Esophagus muscularis mucosa (tissue), 4 donors: ENCODE measurements around the gene TEDC1. TPM values are rescaled to one million over a fixed set of nuclear protein-coding genes. Genes with fewer than 3 reads are reported as not detected.

Experiments used
- DNase-seq: peaks from one replicate; pipeline ENCODE4 v3.0.0-alpha.2; 2017; ENCODE audit errors: extremely low spot score
- H3K27ac ChIP-seq, 4 donors: fragments of 200-600 bp; sonication (generic); replicated peaks in 1 of 4; 1 replicate in 3 of 4; 2 replicates in 1 of 4; pipeline ENCODE4 v1.5.1; 2016 to 2019; ENCODE audit warnings: mild to moderate bottlenecking in 1 of 4
- H3K27me3 ChIP-seq, 4 donors: fragments of 200-600 bp; sonication (generic); one replicate each; pipeline versions ENCODE4 v1.5.1 to v1.6.0; 2016 to 2019
- H3K36me3 ChIP-seq, 4 donors: fragments of 200-600 bp; sonication (generic); one replicate each; pipeline ENCODE4 v1.5.1; 2016 to 2019
- H3K4me1 ChIP-seq, 4 donors: fragments of 200-600 bp; sonication (generic); one replicate each; pipeline ENCODE4 v1.5.1; 2016 to 2019
- H3K4me3 ChIP-seq, 4 donors: fragments of 200-600 bp; sonication (generic); 1 replicate in 2 of 4; 2 replicates in 2 of 4; pipeline ENCODE4 v1.5.1; 2016 to 2019; ENCODE audit warnings: mild to moderate bottlenecking in 4 of 4, moderate library complexity in 1 of 4
- H3K9me3 ChIP-seq, 4 donors: fragments of 200-600 bp; sonication (generic); 1 replicate in 3 of 4; 2 replicates in 1 of 4; pipeline ENCODE4 v1.5.1; 2016 to 2019
- EP300 ChIP-seq: sonication (generic); formaldehyde crosslinking; IDR thresholded peaks from one replicate; pipeline ENCODE4 v1.6.1; 2017; ENCODE audit warnings: antibody characterized with exemption
- POLR2A ChIP-seq: fragments of 450-650 bp; IDR thresholded peaks from one replicate; pipeline ENCODE4 v1.6.1; 2017; ENCODE audit warnings: antibody characterized with exemption, moderate library complexity, mild to moderate bottlenecking, low read depth
- POLR2AphosphoS5 ChIP-seq, 2 donors: sonication (generic); formaldehyde crosslinking; IDR thresholded peaks; one replicate each; pipeline ENCODE4 v1.6.1; 2017; ENCODE audit warnings: antibody characterized with exemption in 2 of 2
- WGBS: methylation state at CpG from one replicate; pipeline ENCODE4 v1.1.5; 2018; 5-methylcytosine and 5-hydroxymethylcytosine counted together
- intact Hi-C: fragments of 100-400 bp; cut with DNase I; formaldehyde crosslinking; loops from one replicate; pipeline ENCODE4 v1.15.1; 2023
- total RNA-seq, 4 donors: library from RNA; depleted of rRNA; stranded (reverse); fragments of >200 nt; gene quantifications; one replicate each; pipeline versions ENCODE4 v1.1.0 to v1.2.1, GENCODE V29; 2016
- TF ChIP-seq, protein P1 (sequence below), 3 experiments: fragments of 200-600 bp in 2 of 3; fragments of 450-650 bp in 1 of 3; sonication (generic) in 2 of 3; IDR thresholded peaks; one replicate each; pipeline ENCODE4 v1.5.1; 2017 to 2019; ENCODE audit warnings: antibody characterized with exemption in 3 of 3, mild to moderate bottlenecking in 2 of 3, moderate library complexity in 1 of 3

Gene TEDC1
- total RNA-seq, 4 donors from 2014 or later: 3.8 to 6.6 (median 4.7) TPM

DNA sequence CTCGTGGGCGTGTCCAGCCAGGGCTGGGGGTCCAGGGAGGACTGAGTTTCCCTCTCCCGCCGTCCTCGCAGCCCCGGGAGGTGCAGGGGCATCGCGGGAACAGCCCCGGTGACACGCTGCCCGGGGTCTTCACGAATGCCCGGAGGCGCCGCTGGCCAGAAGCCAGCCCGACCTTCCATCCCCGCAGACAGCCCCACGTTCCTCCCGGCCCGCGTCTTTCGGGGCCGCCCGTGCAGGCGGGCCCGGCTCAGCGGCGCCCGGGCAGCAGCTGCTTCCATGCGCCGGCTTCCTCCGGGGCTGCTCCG lies 827 bp upstream of the TEDC1 start:
- H3K36me3 ChIP-seq: peaks cover 4 to 13% (median 8%) of the 10 kb centered on the region in 4 donors
- peaks cover 0 to 14% (median 0%) of the 10 kb centered on the region in 4 donors for H3K27me3 ChIP-seq
- WGBS: 0% methylated on average over 8 of the region's 33 CpGs
- no peak for DNase-seq
- intact Hi-C loops: loop anchor here (2.0 kb wide), 1 partner anchor 119 kb away; no protein-coding TSS in a partner anchor
- no peak for TF ChIP-seq POLR2AphosphoS5 (IDR thresholded peaks at IDR 0.05)
- TF ChIP-seq POLR2A: no peak
- TF ChIP-seq, protein P1, sequence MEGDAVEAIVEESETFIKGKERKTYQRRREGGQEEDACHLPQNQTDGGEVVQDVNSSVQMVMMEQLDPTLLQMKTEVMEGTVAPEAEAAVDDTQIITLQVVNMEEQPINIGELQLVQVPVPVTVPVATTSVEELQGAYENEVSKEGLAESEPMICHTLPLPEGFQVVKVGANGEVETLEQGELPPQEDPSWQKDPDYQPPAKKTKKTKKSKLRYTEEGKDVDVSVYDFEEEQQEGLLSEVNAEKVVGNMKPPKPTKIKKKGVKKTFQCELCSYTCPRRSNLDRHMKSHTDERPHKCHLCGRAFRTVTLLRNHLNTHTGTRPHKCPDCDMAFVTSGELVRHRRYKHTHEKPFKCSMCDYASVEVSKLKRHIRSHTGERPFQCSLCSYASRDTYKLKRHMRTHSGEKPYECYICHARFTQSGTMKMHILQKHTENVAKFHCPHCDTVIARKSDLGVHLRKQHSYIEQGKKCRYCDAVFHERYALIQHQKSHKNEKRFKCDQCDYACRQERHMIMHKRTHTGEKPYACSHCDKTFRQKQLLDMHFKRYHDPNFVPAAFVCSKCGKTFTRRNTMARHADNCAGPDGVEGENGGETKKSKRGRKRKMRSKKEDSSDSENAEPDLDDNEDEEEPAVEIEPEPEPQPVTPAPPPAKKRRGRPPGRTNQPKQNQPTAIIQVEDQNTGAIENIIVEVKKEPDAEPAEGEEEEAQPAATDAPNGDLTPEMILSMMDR (IDR thresholded peaks at IDR 0.05): no peak
- TF ChIP-seq EP300: no peak
- H3K27ac ChIP-seq: peak overlapping the region; percentile 93 to 99 (median 96)
- peak overlapping the region; percentile 68 to 75 (median 72) for H3K4me3 ChIP-seq
- peaks cover 55 to 74% (median 64%) of the 10 kb centered on the region in 4 donors for H3K4me1 ChIP-seq
- no peaks in the 10 kb centered on the region for H3K9me3 ChIP-seq

DNA sequence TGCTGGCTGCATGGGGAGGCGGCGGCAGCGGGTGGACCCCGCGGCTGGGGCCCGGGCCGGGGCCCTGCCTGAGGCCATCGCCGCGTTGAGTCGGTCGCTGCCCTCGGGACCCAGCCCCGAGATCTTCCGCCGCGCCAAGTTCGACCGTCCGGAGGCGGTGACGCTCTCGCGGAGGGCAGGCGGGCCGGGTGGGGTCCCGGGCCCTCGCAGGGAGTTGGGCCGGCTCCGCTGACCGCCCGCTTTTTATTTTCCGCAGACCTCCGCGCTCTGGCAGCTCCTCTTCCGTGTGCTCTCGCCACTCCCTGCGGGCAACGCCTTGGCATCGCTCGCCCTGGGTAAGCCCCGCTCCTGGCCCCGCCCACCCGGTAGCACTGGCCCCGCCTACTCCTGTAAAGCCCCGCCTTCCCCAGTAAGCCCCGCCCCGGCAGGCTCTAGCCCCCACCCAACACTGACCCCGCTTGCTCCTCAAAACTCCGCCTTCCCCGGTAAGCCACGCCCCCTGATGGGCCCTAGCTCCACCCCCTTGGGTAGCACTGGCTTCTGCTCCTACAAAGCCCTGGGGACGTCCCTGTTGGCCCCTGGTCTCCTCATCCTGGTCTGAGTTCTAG lies 424 bp downstream of the TEDC1 start:
- peaks cover 4 to 13% (median 8%) of the 10 kb centered on the region in 4 donors for H3K36me3 ChIP-seq
- peak overlapping the region; percentile 82 to 99 (median 94) for H3K27ac ChIP-seq
- no peaks in the 10 kb centered on the region for H3K9me3 ChIP-seq
- intact Hi-C loops: loop anchor here (2.0 kb wide), 1 partner anchor 121 kb away; no protein-coding TSS in a partner anchor
- no peak for DNase-seq
- peak overlapping the region; percentile 66 to 75 (median 74) for H3K4me3 ChIP-seq
- 2% methylated on average over 44 of the region's 53 CpGs for WGBS
- H3K4me1 ChIP-seq: peaks cover 48 to 61% (median 51%) of the 10 kb centered on the region in 4 donors
- no peak for TF ChIP-seq POLR2A
- no peak for TF ChIP-seq EP300
- TF ChIP-seq, protein P1 (IDR thresholded peaks at IDR 0.05): no peak
- TF ChIP-seq POLR2AphosphoS5 (IDR thresholded peaks at IDR 0.05): no peak
- H3K27me3 ChIP-seq: peaks cover 0 to 14% (median 0%) of the 10 kb centered on the region in 4 donors

DNA sequence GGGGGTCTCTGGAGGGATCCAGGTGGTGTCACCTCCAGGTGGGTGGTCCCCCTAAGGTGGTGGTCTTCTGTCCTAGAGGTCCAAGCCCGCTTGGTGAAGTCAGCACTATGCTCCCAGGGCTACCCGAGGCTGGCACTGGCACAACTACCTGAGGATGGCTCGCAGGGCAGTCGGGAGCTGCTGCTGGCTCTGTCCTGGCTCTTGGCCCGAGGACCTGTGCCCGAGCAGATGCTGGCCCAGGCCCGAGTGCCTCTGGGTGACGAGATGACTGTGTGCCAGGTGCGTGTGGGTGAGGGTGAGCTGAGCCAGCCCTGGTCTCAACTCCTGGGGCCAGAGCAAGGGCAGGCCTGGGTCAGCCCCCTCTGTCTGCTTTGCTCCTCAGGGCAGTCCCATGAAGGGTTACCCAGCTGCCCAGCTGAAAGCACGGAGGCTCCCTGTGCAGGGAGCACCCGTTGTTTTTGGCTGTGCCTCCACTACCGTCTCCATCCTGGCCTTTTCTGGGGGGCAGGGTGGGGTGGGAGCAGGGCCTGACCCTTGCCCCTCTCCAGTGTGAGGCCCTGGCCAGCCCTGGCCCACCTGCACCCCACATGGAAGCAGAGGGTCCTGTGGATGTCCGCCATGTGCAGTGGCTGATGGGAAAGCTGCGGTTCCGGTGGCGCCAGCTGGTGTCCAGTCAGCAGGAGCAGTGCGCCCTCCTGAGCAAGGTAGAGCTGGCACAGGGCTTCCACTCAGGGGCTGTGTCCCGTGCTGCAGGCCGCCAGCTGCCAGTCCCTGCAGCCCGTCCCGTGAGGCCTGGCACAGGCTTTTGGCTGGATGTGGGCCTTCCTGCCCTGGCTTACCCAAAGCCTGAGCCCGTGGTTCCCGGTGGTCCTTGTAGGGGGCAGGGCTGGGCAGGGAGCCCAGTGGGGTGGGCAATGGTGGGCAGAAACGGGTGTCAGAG lies 1.3 kb downstream of the TEDC1 start:
- no peak for DNase-seq
- no peaks in the 10 kb centered on the region for H3K9me3 ChIP-seq
- intact Hi-C loops: no loop called here
- WGBS: 84% methylated on average over 15 of the region's 24 CpGs
- H3K36me3 ChIP-seq: peaks cover 4 to 13% (median 8%) of the 10 kb centered on the region in 4 donors
- H3K4me1 ChIP-seq: peaks cover 41 to 53% (median 45%) of the 10 kb centered on the region in 4 donors
- no peak for TF ChIP-seq POLR2A
- TF ChIP-seq, protein P1 (IDR thresholded peaks at IDR 0.05): no peak
- TF ChIP-seq POLR2AphosphoS5 (IDR thresholded peaks at IDR 0.05): no peak
- TF ChIP-seq EP300: no peak
- H3K27me3 ChIP-seq: peaks cover 0 to 7% (median 0%) of the 10 kb centered on the region in 4 donors
- peak overlapping the region; percentile 66 to 75 (median 74) for H3K4me3 ChIP-seq
- H3K27ac ChIP-seq: peak overlapping the region in 2 of 4 donors; percentile 93 to 99

DNA sequence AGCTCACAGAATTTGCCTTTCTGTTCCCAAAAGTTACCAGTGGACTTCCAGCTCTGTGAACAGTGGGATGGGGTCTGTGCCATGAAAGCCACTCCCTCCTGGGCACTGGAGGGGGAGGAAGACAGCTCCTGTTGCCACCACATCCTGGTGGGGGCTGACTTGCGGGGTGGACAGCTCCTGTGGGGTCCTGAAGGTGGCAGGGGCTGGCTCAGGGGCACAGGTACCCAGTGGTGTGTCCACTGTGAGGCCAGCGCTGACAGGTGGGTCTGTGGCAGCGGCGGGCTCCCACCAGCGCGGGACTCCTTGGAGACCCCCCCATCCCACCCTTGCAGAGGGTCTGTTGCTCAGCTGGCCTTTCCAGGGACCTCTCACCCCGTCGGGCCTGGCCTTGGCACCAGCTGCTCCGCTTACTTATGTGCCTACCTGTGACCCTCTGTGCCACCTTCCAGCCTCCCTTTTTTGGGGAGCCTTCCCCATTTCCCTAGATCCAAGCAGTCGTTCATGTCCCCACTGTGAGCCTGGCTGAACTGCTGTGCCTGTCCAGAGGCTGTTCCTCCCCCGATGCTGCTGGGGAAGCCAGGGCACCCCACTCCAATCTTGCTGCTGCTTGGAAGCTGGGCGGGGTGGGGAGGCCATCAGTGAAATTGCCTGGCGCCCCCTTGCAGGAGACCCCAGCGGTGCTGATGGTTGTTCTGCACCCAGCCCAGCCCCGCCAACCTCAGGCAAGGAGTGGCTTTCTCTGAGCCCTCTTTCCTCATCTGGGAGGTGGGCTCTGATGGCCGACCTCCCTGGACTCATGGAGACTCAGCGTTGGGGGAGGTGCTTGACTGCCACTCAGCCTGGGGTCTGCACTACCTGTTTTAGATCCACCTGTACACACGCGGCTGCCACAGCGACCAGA lies 2.2 kb downstream of the TEDC1 start:
- H3K36me3 ChIP-seq: peaks cover 4 to 13% (median 8%) of the 10 kb centered on the region in 4 donors
- WGBS: 90% methylated on average over 18 of the region's 20 CpGs
- DNase-seq: no peak
- H3K9me3 ChIP-seq: no peaks in the 10 kb centered on the region
- H3K4me1 ChIP-seq: peaks cover 32 to 44% (median 37%) of the 10 kb centered on the region in 4 donors
- intact Hi-C loops: no loop called here
- H3K4me3 ChIP-seq: no peak overlapping the region
- TF ChIP-seq POLR2AphosphoS5 (IDR thresholded peaks at IDR 0.05) (no peak), EP300 (no peak), POLR2A (no peak)
- TF ChIP-seq, protein P1 (IDR thresholded peaks at IDR 0.05): no peak
- no peak overlapping the region for H3K27ac ChIP-seq
- H3K27me3 ChIP-seq: no peaks in the 10 kb centered on the region
